Measurements from ENCODE around the gene MKRN2OS. TPM values are rescaled to one million over a fixed set of nuclear protein-coding genes. Genes with fewer than 3 reads are reported as not detected.

Gene MKRN2OS
- not detected in 2 replicates for total RNA-seq

- H3K4me3 Mint-ChIP-seq = no peak within 1 kb of the TSS
- no peak for ATAC-seq (ENCODE audit: low read depth)
- DNase-seq = no peak
- H3K27ac Mint-ChIP-seq = no peak within 1 kb of the TSS
- TF ChIP-seq, protein P1, sequence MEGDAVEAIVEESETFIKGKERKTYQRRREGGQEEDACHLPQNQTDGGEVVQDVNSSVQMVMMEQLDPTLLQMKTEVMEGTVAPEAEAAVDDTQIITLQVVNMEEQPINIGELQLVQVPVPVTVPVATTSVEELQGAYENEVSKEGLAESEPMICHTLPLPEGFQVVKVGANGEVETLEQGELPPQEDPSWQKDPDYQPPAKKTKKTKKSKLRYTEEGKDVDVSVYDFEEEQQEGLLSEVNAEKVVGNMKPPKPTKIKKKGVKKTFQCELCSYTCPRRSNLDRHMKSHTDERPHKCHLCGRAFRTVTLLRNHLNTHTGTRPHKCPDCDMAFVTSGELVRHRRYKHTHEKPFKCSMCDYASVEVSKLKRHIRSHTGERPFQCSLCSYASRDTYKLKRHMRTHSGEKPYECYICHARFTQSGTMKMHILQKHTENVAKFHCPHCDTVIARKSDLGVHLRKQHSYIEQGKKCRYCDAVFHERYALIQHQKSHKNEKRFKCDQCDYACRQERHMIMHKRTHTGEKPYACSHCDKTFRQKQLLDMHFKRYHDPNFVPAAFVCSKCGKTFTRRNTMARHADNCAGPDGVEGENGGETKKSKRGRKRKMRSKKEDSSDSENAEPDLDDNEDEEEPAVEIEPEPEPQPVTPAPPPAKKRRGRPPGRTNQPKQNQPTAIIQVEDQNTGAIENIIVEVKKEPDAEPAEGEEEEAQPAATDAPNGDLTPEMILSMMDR (IDR thresholded peaks at IDR 0.05) = no peak
- peaks cover 6% of the 10 kb centered on the region for H3K27me3 Mint-ChIP-seq
- intact Hi-C loops (cut with micrococcal nuclease) = no loop called here
- no peaks in the 10 kb centered on the region for H3K36me3 Mint-ChIP-seq (ENCODE audit: low read depth)
- no peaks in the 10 kb centered on the region for H3K4me1 Mint-ChIP-seq
- H3K9me3 Mint-ChIP-seq = no peaks in the 10 kb centered on the region
- ChIA-PET POLR2A (interaction anchor here (1.3 kb wide), 1 partner anchor 62 kb away, joined by 3 read pairs; the partner anchor contains the start of gene TSEN2), CTCF (interaction anchor here (1.4 kb wide), 1 partner anchor 28 kb away, joined by 3 read pairs; no protein-coding TSS in a partner anchor)
Observed at GRCh38 chr3:12545473-12545791, at the start of gene MKRN2OS. Gene MKRN2OS (minus strand): TSS chr3:12545499. CDS start chr3:12545464, 35 bp downstream.

GRCh38 chr3:12593473-12593872, 48.2 kb upstream of the MKRN2OS start:
- Mint-ChIP-seq H3K9me3 (no peaks in the 10 kb centered on the region), H3K4me1 (peaks cover 15% of the 10 kb centered on the region), H3K27me3 (no peaks in the 10 kb centered on the region), H3K4me3 (no peak overlapping the region), H3K27ac (no peak overlapping the region), H3K36me3 (ENCODE audit: low read depth) (peaks cover 77% of the 10 kb centered on the region)
- intact Hi-C loops (cut with micrococcal nuclease) = no loop called here
- TF ChIP-seq, protein P1 (IDR thresholded peaks at IDR 0.05) = no peak
- ATAC-seq (ENCODE audit: low read depth) (no peak), DNase-seq (no peak)
- ChIA-PET CTCF (no interaction called here), POLR2A (interaction anchor here (1.0 kb wide), 1 partner anchor 11 kb away, joined by 4 read pairs; no protein-coding TSS in a partner anchor)

GRCh38 chr3:12591997-12592715, 46.9 kb upstream of the MKRN2OS start:
- no peak overlapping the region for H3K27ac Mint-ChIP-seq
- DNase-seq (no peak), ATAC-seq (ENCODE audit: low read depth) (no peak)
- TF ChIP-seq, protein P1 (IDR thresholded peaks at IDR 0.05) = no peak
- CTCF ChIA-PET = no interaction called here
- intact Hi-C loops (cut with micrococcal nuclease) = no loop called here
- H3K27me3 Mint-ChIP-seq = no peaks in the 10 kb centered on the region
- H3K4me3 Mint-ChIP-seq = no peak overlapping the region
- H3K9me3 Mint-ChIP-seq = no peaks in the 10 kb centered on the region
- peaks cover 15% of the 10 kb centered on the region for H3K4me1 Mint-ChIP-seq
- POLR2A ChIA-PET = interaction anchor here (0.7 kb wide), 1 partner anchor 904 kb away, joined by 4 read pairs; no protein-coding TSS in a partner anchor
- peaks cover 77% of the 10 kb centered on the region for H3K36me3 Mint-ChIP-seq (ENCODE audit: low read depth)

- Mint-ChIP-seq H3K4me3 (no peak overlapping the region), H3K27me3 (no peaks in the 10 kb centered on the region), H3K27ac (no peak overlapping the region), H3K4me1 (peaks cover 15% of the 10 kb centered on the region), H3K9me3 (no peaks in the 10 kb centered on the region), H3K36me3 (ENCODE audit: low read depth) (peaks cover 77% of the 10 kb centered on the region)
- CTCF ChIA-PET = no interaction called here
- TF ChIP-seq, protein P1 (IDR thresholded peaks at IDR 0.05) = no peak
- intact Hi-C loops (cut with micrococcal nuclease) = no loop called here
- POLR2A ChIA-PET = no interaction called here
- ATAC-seq (ENCODE audit: low read depth) (no peak), DNase-seq (no peak)
Observed at GRCh38 chr3:12591456-12591855, 46.2 kb upstream of the MKRN2OS start.

GRCh38 chr3:12590096-12590495, 44.8 kb upstream of the MKRN2OS start:
- H3K36me3 Mint-ChIP-seq (ENCODE audit: low read depth) = peaks cover 80% of the 10 kb centered on the region
- H3K27ac Mint-ChIP-seq = peak overlapping the region; percentile 50
- intact Hi-C loops (cut with micrococcal nuclease) = no loop called here
- H3K27me3 Mint-ChIP-seq = no peaks in the 10 kb centered on the region
- no peaks in the 10 kb centered on the region for H3K9me3 Mint-ChIP-seq
- ChIA-PET POLR2A (interaction anchor here (0.6 to 1.1 kb wide), 5 partner anchors 22 to 776 kb away, joined by 3 to 8 read pairs (median 4); no protein-coding TSS in a partner anchor), CTCF (no interaction called here)
- TF ChIP-seq, protein P1 (IDR thresholded peaks at IDR 0.05) = no peak
- DNase-seq = no peak
- ATAC-seq (ENCODE audit: low read depth) = peak; percentile 65
- peaks cover 21% of the 10 kb centered on the region for H3K4me1 Mint-ChIP-seq
- H3K4me3 Mint-ChIP-seq = no peak overlapping the region

Measured in activated B cell treated with CpG ODN at 0.5 μM for 24 hours (primary cell).